Activated naive CD8-positive, alpha-beta T cell treated with anti-CD3 and anti-CD28 coated beads, Interleukin-2, amount 10 ng/mL, durations not matched to agents 7 days and 5 days (primary cell): ENCODE data around the gene CCDC92. TPM values are rescaled to one million over a fixed set of nuclear protein-coding genes. Genes with fewer than 3 reads are reported as not detected.
"Not testable (repeated sequence)": the region's sequence is repeated elsewhere in the genome, so short reads cannot be mapped to it uniquely, and the experiment has no call there.

ENCODE experiments used
- ATAC-seq: fragments of 150-1000 bp; cut with Tn5 transposase; one replicate; pipeline ENCODE4 v1.10.0; 2021; ENCODE audit warnings: low read depth, moderate library complexity
- POLR2A ChIA-PET: fragments of 350-600 bp; sonication (Branson Sonifier 250); formaldehyde crosslinking; loops from one replicate; lab custom pipeline; 2021; ENCODE audit warnings: antibody characterized with exemption; lab: Charles Lee
- DNase-seq: peaks from one replicate; pipeline ENCODE4 v3.0.0; 2021
- H3K27ac Mint-ChIP-seq: one replicate; pipeline ENCODE4 v1.8.0; 2022; ENCODE audit warnings: mild to moderate bottlenecking, mixed read lengths
- H3K27me3 Mint-ChIP-seq: one replicate; pipeline ENCODE4 v1.8.0; 2022; ENCODE audit warnings: mild to moderate bottlenecking, moderate library complexity, mixed read lengths
- H3K36me3 Mint-ChIP-seq: one replicate; pipeline ENCODE4 v1.8.0; 2021; ENCODE audit warnings: mild to moderate bottlenecking, mixed read lengths
- H3K4me1 Mint-ChIP-seq: one replicate; pipeline ENCODE4 v1.8.0; 2021; ENCODE audit warnings: mixed read lengths
- H3K4me3 Mint-ChIP-seq: one replicate; pipeline ENCODE4 v1.8.0; 2022; ENCODE audit warnings: mild to moderate bottlenecking, moderate library complexity, mixed read lengths
- H3K9me3 Mint-ChIP-seq: one replicate; pipeline ENCODE4 v1.8.0; 2021; ENCODE audit warnings: mixed read lengths
- total RNA-seq, 2 experiments: library from RNA; stranded (reverse); gene quantifications; one replicate each; pipeline ENCODE4 v1.2.3, GENCODE V29; 2021

The CCDC92 gene
- total RNA-seq, 2 experiments from 2014 or later, result 25.4 to 26.4 TPM

DNA sequence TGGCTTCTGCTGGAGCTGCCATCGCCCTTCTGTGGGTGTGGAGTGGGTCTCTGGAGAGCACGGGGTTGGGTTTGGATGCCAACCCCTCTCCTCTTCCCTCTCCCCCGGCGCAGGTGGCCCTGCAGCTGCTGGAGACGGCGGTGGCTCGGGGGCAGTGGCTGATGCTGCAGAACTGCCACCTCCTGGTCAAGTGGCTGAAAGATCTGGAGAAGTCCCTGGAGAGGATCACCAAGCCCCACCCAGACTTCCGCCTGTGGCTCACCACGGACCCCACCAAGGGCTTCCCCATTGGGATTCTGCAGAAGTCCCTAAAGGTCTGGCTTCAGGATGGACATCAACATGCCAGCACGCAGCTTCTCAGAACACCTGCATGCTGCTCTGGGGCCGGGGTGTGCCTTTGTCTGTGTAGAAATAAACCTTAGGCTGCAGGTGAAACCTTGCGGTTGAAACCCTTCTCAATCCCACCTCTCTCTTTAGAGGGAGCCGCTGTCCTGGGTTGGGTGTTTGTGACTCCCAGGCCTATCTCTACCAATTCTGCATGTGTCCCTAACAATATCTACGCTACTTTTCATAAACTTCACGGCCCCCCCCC is 44.3 kb downstream of the CCDC92 start:
- Mint-ChIP-seq H3K4me3 (no peak overlapping the region), H3K36me3 (no peaks in the 10 kb centered on the region), H3K27me3 (peaks cover 12% of the 10 kb centered on the region), H3K9me3 (no peaks in the 10 kb centered on the region), H3K4me1 (peaks cover 14% of the 10 kb centered on the region), H3K27ac (no peak overlapping the region)
- POLR2A ChIA-PET, result no interaction called here
- ATAC-seq (no peak), DNase-seq (no peak)

DNA sequence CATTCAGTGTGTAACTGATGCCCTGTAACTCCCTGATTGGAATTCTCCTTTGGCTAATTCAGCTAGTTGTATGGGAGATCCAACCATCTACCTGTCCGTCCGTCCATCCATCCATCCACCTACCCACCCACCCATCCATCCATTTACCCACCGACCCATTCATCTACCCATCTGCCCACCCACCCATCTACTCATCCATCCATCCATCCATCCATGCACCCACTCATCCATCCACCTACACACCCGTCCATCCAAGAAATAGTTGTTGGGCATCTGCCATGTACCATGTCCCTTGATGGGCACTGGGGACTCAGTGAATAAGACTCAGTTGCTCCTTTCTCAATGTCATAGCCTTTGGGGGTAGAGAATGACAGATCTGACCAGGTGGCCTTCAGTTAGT is 48.1 kb downstream of the CCDC92 start:
- no peaks in the 10 kb centered on the region for H3K9me3 Mint-ChIP-seq
- ATAC-seq, result no peak
- peaks cover 2% of the 10 kb centered on the region for H3K4me1 Mint-ChIP-seq
- peaks cover 13% of the 10 kb centered on the region for H3K27me3 Mint-ChIP-seq
- no peaks in the 10 kb centered on the region for H3K36me3 Mint-ChIP-seq
- POLR2A ChIA-PET, result no interaction called here
- DNase-seq, result no peak
- peak overlapping the region; percentile 14 for H3K27ac Mint-ChIP-seq
- H3K4me3 Mint-ChIP-seq, result no peak overlapping the region

DNA sequence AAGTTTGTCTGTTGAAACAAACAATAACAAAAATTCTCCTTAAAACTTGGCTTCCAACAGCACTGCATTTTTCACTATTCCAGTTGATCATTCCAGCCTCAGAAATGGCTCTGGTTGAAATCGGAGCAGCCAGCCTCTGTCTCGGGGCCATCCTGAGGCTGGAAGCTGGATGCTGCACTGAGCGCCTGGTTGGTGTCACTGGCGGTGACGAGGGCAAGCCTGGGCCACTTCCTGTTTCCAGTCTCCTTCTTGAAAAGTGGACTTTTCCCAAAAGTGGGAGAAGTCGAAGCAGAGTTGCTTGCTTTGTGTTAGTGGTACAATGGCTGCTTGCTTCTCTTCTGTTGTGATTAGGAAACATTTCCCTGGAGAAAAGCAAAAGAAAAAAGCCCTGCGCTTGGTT is 48.7 kb downstream of the CCDC92 start:
- DNase-seq, result no peak
- H3K9me3 Mint-ChIP-seq, result no peaks in the 10 kb centered on the region
- peaks cover 2% of the 10 kb centered on the region for H3K4me1 Mint-ChIP-seq
- no peak overlapping the region for H3K4me3 Mint-ChIP-seq
- peaks cover 8% of the 10 kb centered on the region for H3K27me3 Mint-ChIP-seq
- no peak overlapping the region for H3K27ac Mint-ChIP-seq
- ATAC-seq, result no peak
- no peaks in the 10 kb centered on the region for H3K36me3 Mint-ChIP-seq
- POLR2A ChIA-PET, result no interaction called here

DNA sequence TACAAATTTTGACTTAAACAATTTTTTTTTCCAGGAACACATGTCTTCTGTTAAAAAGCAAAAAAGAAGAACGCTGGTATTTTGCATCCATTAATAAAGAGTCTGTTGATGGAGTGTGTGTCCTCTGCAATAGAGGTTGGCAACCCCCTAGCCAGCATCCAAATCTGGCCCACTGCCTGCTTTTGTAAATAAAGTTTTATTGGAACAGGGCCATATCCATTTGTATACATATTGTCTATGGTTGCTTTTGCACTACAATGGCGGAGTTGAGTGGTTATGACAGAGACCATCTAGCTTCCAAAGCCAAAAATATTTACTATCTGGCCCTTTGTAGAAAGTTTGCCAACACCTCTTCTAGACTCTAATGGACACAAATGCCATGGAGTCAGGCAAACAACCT is 49.6 kb downstream of the CCDC92 start:
- H3K27me3 Mint-ChIP-seq, result peaks cover 7% of the 10 kb centered on the region
- H3K4me1 Mint-ChIP-seq, result peaks cover 2% of the 10 kb centered on the region
- H3K27ac Mint-ChIP-seq, result no peak overlapping the region
- no peak overlapping the region for H3K4me3 Mint-ChIP-seq
- ATAC-seq, result no peak
- H3K9me3 Mint-ChIP-seq, result no peaks in the 10 kb centered on the region
- no peaks in the 10 kb centered on the region for H3K36me3 Mint-ChIP-seq
- POLR2A ChIA-PET, result no interaction called here
- no peak for DNase-seq

DNA sequence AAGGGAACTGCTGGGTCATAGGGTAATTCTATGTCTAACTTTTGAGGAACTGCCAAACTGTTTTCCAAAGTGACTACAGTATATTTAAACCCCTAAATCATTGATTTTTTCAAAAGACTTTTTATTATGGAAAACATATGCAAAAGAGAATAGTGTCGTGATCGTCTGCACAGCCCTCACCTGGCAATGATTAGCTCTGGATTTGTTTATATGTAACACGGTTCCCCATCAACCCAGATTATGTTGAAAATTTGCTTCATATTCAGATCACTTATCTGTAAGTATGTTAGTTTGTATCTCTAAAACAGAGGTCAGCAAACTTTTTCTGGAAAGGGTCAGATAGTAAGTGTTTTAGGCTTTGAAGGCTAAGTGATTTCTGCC is 52.7 kb downstream of the CCDC92 start:
- Mint-ChIP-seq H3K4me3 (no peak overlapping the region), H3K36me3 (no peaks in the 10 kb centered on the region), H3K27ac (no peak overlapping the region), H3K4me1 (peaks cover 5% of the 10 kb centered on the region), H3K9me3 (no peaks in the 10 kb centered on the region), H3K27me3 (peaks cover 7% of the 10 kb centered on the region)
- POLR2A ChIA-PET, result no interaction called here
- DNase-seq (no peak), ATAC-seq (no peak)

DNA sequence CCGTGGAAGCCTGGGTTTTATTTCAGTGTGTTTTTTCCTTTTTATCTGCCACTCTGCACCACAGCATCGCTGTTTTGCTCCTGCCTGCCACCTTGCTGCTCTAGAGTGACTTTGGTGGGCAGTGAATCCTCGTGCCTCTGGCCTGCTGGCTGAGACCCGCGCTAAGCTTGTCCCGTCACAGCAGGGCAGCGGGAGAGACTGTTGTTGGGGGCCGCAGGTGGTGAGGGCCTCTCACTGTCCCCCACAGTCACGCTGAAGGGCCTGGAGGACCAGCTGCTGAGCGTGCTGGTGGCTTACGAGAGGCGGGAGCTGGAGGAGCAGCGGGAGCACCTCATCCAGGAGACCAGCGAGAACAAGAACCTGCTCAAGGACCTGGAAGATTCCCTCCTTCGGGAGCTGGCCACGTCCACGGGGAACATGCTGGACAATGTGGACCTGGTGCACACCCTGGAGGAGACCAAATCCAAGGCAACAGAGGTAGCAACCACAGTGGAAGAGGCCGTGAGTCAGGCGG is 55.2 kb downstream of the CCDC92 start:
- POLR2A ChIA-PET, result no interaction called here
- ATAC-seq, result no peak
- Mint-ChIP-seq H3K4me3 (no peak overlapping the region), H3K27ac (no peak overlapping the region), H3K36me3 (no peaks in the 10 kb centered on the region), H3K27me3 (peaks cover 2% of the 10 kb centered on the region), H3K9me3 (no peaks in the 10 kb centered on the region), H3K4me1 (peaks cover 3% of the 10 kb centered on the region)
- no peak for DNase-seq

DNA sequence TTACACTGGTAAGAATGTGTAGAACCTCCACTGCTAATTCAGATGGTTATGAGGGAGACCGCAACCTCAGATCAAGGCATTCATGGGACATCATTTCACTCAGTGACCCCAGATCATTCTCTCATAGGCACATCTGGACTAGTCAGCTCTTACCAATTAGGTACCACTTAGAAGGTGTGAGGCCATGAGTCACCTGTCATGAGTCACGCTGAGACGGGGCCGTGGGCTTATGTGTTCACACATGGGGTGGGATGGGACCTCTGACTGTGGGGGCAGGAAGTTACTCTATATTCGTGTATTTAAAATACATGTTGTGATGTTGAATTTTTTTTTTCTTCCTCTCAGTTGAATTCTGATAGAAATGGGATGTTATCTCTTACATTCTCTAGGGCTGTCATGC is 55.9 kb downstream of the CCDC92 start:
- H3K27ac Mint-ChIP-seq, result no peak overlapping the region
- H3K36me3 Mint-ChIP-seq, result no peaks in the 10 kb centered on the region
- POLR2A ChIA-PET, result no interaction called here
- ATAC-seq (peak; percentile 49), DNase-seq (no peak)
- peaks cover 2% of the 10 kb centered on the region for H3K27me3 Mint-ChIP-seq
- H3K4me3 Mint-ChIP-seq, result no peak overlapping the region
- no peaks in the 10 kb centered on the region for H3K9me3 Mint-ChIP-seq
- H3K4me1 Mint-ChIP-seq, result peaks cover 3% of the 10 kb centered on the region

DNA sequence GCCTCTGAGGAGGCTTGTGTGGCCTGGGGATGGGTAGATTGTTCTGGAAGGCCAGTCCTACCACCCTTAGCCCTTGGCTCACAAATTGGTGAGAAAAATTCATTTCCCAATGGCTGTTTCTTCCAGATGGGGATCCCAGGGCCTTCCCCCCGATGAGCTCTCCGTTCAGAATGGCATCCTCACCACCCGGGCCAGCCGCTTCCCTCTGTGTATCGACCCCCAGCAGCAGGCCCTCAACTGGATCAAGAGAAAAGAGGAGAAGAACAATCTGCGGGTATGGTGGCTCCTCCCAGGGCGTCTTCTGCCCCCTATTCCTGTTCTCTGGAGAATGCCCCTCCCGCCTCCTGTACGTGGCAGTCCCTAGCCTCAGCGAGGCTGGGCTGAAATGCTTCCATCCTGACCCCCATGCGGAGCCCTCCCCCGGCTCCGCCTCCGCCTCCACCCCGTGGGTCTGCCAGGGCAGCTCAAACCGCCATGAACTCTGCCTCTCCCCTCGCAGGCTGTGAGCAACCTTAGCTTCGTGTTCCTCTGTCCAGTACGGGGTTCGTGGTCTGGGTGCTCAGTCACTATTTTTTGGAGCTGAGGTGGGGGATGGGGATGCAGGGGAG is 57.8 kb downstream of the CCDC92 start:
- Mint-ChIP-seq H3K27me3 (no peaks in the 10 kb centered on the region), H3K9me3 (no peaks in the 10 kb centered on the region), H3K36me3 (no peaks in the 10 kb centered on the region), H3K4me1 (peaks cover 3% of the 10 kb centered on the region), H3K27ac (no peak overlapping the region), H3K4me3 (no peak overlapping the region)
- ATAC-seq, result no peak
- DNase-seq, result no peak
- POLR2A ChIA-PET, result no interaction called here

DNA sequence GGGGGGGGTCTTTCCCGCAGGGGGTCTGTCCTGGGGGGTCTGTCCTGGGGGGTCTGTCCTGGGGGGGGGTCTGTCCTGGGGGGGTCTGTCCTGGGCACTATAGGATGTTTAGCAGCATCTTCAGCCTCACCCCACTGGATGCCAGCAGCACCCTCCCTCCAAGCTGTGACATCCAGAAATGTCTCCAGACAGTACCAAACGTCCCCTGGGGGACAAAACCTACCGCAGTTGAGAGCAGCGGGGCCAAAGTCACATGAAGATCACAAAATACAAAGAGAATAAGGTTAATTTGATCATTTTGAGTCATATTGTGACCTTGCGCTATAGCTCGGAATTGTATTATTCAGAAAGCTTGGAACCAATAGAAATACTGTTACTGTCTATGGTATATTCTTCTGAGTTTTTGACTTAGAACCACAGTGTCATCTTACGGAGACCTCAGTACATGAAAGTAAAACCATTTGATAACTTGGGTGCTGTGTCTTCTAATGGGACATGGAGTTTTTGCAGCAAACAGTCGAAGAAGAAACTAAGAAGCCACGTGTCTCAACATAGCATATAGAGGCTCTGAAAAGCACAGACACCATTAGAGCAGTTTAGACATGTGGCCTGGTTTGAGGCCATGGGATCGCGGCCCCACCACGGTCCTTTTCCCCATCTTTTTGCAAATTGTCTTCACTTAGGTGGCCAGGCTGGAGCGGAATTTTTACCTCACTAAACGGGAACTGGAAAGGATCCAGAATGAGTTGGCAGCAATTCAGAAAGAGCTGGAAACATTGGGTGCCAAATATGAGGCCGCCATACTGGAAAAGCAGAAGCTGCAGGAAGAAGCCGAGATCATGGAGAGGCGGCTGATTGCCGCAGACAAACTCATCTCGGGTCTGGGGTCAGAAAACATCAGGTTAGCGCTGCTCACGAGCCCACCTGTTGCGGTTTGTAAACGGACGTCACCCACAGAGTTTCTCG is 59.9 kb downstream of the CCDC92 start:
- Mint-ChIP-seq H3K27me3 (no peaks in the 10 kb centered on the region), H3K27ac (no peak overlapping the region), H3K36me3 (no peaks in the 10 kb centered on the region), H3K4me3 (no peak overlapping the region), H3K4me1 (peaks cover 3% of the 10 kb centered on the region), H3K9me3 (no peaks in the 10 kb centered on the region)
- POLR2A ChIA-PET, result no interaction called here
- DNase-seq, result no peak
- peak; percentile 16 for ATAC-seq

DNA sequence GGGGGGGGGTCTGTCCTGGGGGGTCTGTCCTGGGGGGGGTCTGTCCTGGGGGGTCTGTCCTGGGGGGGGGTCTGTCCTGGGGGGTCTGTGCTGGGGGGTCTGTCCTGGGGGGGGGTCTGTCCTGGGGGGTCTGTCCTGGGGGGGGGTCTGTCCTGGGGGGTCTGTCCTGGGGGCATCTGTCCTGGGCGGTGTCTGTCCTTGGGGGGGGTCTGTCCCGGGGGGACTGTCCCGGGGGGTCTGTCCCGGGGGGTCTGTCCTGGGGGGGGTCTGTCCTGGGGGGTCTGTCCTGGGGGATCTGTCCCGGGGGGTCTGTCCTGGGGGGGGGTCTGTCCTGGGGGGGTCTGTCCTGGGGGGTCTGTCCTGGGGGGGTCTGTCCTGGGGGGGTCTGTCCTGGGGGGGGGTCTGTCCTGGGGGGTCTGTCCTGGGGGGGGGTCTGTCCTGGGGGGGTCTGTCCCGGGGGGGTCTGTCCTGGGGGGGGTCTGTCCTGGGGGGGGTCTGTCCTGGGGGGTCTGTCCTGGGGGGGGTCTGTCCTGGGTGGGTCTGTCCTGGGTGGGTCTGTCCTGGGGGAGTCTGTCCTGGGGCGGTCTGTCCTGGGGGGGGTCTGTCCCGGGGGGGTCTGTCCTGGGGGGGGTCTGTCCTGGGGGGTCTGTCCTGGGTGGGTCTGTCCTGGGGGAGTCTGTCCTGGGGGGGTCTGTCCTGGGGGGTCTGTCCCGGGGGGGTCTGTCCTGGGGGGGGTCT is 60.8 kb downstream of the CCDC92 start:
- H3K27me3 Mint-ChIP-seq, H3K27ac Mint-ChIP-seq, H3K9me3 Mint-ChIP-seq, H3K4me1 Mint-ChIP-seq, POLR2A ChIA-PET, H3K4me3 Mint-ChIP-seq, DNase-seq, ATAC-seq, H3K36me3 Mint-ChIP-seq: not testable (repeated sequence)

DNA sequence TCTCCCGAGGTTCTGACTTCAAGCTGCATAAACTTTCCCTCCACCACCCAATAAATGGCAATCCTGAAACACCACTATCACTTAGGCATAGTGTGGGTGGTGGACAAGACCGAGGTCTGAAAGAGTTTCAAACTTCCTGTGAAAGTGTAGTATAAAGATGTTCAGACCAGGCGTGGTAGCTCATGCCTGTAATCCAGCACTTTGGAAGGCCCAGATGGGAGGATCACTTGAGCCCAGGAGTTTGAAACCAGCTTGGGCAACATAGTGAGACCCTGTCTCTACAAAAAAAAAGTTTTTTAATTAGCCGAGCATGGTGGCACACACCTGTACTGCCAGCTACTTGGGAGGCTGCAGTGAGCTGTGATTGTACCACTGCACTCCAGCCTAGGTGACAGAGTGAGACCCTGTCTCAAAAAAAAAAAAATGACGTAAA is 61.9 kb downstream of the CCDC92 start:
- Mint-ChIP-seq H3K9me3 (no peaks in the 10 kb centered on the region), H3K27ac (no peak overlapping the region), H3K4me3 (no peak overlapping the region), H3K36me3 (no peaks in the 10 kb centered on the region), H3K4me1 (no peaks in the 10 kb centered on the region), H3K27me3 (no peaks in the 10 kb centered on the region)
- ATAC-seq (peak; percentile 20), DNase-seq (no peak)
- POLR2A ChIA-PET, result no interaction called here

DNA sequence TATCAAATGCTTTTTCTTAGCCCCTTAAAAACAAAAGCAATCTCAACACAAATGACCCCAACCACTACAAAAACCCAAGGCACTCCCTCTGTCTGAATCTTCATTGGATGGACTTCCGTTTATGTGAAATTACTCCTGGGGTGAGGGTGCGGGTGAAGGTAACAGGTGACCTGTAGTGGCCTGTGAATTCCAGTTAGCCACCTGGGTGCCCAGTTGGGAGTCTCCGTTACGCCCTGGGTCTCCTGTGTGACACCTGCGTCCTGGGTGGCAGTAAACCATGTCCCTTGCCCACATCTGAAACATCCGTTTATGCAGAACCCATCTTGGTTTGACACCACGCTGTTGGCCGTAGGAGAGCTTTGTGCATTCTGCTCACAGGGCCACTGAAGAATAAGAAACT is 62.6 kb downstream of the CCDC92 start:
- ATAC-seq, result no peak
- no peaks in the 10 kb centered on the region for H3K36me3 Mint-ChIP-seq
- H3K9me3 Mint-ChIP-seq, result no peaks in the 10 kb centered on the region
- POLR2A ChIA-PET, result no interaction called here
- H3K27me3 Mint-ChIP-seq, result peaks cover 2% of the 10 kb centered on the region
- no peak overlapping the region for H3K27ac Mint-ChIP-seq
- H3K4me3 Mint-ChIP-seq, result no peak overlapping the region
- no peak for DNase-seq
- peaks cover 5% of the 10 kb centered on the region for H3K4me1 Mint-ChIP-seq
